WI38 (cell line): ENCODE data around the gene OR4D2.

Experiments
- H3K4me3 ChIP-seq: 2 replicates; pipeline ENCODE4 v1.5.1; 2011; ENCODE audit warnings: low read depth, mild to moderate bottlenecking, control low read depth, low read length
- TF ChIP-seq, protein P1 (sequence below): IDR thresholded peaks from 2 replicates; pipeline ENCODE4 v1.5.1; 2012; ENCODE audit warnings: low read depth, mild to moderate bottlenecking, control low read depth, low read length

The OR4D2 gene

DNA sequence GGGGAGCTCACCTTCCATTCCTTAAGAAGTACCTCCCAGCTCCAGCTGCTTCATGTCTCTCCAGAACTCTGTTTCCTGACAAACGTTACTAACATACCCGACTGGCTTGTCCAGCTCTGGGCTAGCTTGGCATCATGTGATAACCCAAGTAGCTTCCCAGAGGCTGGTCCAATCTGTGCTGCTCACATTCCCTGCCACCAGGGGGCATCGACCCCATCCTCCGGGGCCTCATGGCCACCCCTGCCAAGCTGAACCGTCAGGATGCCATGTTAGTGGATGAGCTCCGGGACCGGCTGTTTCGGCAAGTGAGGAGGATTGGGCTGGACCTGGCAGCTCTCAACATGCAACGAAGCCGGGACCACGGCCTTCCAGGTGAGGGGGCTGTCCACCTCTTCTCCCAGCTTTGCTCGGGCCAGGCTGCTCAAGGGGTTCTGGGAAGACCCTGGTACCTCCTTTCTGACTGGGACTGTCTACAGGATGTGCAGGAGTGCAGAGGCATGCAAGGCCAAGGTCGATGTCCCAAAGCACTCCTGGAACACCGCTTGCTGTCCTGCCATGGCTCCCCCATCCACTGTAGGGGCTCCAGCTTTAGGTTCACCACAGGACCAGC is 33.3 kb downstream of the OR4D2 start:
- TF ChIP-seq, protein P1, sequence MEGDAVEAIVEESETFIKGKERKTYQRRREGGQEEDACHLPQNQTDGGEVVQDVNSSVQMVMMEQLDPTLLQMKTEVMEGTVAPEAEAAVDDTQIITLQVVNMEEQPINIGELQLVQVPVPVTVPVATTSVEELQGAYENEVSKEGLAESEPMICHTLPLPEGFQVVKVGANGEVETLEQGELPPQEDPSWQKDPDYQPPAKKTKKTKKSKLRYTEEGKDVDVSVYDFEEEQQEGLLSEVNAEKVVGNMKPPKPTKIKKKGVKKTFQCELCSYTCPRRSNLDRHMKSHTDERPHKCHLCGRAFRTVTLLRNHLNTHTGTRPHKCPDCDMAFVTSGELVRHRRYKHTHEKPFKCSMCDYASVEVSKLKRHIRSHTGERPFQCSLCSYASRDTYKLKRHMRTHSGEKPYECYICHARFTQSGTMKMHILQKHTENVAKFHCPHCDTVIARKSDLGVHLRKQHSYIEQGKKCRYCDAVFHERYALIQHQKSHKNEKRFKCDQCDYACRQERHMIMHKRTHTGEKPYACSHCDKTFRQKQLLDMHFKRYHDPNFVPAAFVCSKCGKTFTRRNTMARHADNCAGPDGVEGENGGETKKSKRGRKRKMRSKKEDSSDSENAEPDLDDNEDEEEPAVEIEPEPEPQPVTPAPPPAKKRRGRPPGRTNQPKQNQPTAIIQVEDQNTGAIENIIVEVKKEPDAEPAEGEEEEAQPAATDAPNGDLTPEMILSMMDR = peak; percentile 63
- H3K4me3 ChIP-seq = no peak overlapping the region

DNA sequence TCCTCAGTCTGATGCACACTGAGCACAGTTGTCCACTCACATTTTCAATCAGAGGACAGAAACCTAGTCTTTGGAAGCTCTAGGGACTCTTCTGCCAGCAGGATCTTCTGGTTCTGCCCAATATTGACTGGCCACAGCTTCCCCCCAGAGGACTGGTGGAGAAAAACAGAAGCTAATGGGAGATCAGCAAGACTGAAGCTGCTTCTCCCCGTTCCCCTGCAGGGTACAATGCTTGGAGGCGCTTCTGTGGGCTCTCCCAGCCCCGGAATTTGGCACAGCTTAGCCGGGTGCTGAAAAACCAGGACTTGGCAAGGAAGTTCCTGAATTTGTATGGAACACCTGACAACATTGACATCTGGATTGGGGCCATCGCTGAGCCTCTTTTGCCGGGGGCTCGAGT is 36.1 kb downstream of the OR4D2 start:
- H3K4me3 ChIP-seq = no peak overlapping the region
- TF ChIP-seq, protein P1 = no peak

GRCh38 chr17:58204796-58205195 is 38.0 kb downstream of the OR4D2 start:
- no peak overlapping the region for H3K4me3 ChIP-seq
- TF ChIP-seq, protein P1 = no peak

- no peak overlapping the region for H3K4me3 ChIP-seq
- TF ChIP-seq, protein P1 = no peak
These were observed 39.2 kb downstream of the OR4D2 start for GRCh38 chr17:58205936-58206335.

- H3K4me3 ChIP-seq = no peak overlapping the region
- TF ChIP-seq, protein P1 = no peak
These were observed 40.7 kb downstream of the OR4D2 start for GRCh38 chr17:58207451-58207850.

DNA sequence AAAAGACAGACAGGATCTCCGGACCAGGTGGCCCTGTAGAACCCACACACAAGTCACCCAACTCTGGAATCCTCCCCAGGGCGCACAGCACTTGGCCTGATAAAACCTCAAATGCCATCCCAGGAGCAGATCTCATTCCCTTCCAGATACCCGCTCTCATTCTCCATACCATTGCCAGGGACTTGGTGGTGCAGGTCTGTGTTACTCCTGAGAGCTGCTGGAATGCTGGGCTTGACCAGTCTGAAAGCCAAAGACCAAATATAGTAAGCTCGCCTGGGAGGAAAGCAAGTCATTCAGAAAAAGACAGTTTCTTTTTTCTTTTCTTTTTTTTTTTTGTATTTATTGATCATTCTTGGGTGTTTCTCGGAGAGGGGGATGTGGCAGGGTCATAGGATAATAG is 41.6 kb downstream of the OR4D2 start:
- TF ChIP-seq, protein P1 = no peak
- H3K4me3 ChIP-seq = no peak overlapping the region

GRCh38 chr17:58210922-58211321 is 44.1 kb downstream of the OR4D2 start:
- H3K4me3 ChIP-seq = no peak overlapping the region
- TF ChIP-seq, protein P1 = no peak
